NCI-H82 treated with DMSO at 0.1 percent for 48 hours (cell line): ENCODE data around the gene NUMA1.

Experiments used
- DNase-seq: peaks from one replicate; lab custom pipeline; 2025; ENCODE audit not compliant: unreplicated experiment; lab: John Stamatoyannopoulos, UW

Gene NUMA1

GRCh38 chr11:72102162-72102561, 21.8 kb upstream of the NUMA1 start:
- DNase-seq, result no peak

- no peak for DNase-seq
Measured at GRCh38 chr11:72100462-72100861, 20.1 kb upstream of the NUMA1 start.

- DNase-seq, result no peak
Measured at GRCh38 chr11:72100009-72100408, 19.7 kb upstream of the NUMA1 start.

GRCh38 chr11:72098741-72099140, 18.4 kb upstream of the NUMA1 start:
- DNase-seq, result no peak

- DNase-seq, result peak; percentile 14
Measured at GRCh38 chr11:72091292-72091691, 10.9 kb upstream of the NUMA1 start.

- DNase-seq, result no peak
Measured at GRCh38 chr11:72088076-72088808, 7.9 kb upstream of the NUMA1 start.

GRCh38 chr11:72085621-72086351, 5.4 kb upstream of the NUMA1 start:
- peak; percentile 3 for DNase-seq

GRCh38 chr11:72084965-72085364, 4.6 kb upstream of the NUMA1 start:
- peak; percentile 8 for DNase-seq

GRCh38 chr11:72084076-72084475, 3.7 kb upstream of the NUMA1 start:
- no peak for DNase-seq

GRCh38 chr11:72083414-72083813, 3.1 kb upstream of the NUMA1 start:
- DNase-seq, result no peak

- DNase-seq, result no peak
Measured at GRCh38 chr11:72081821-72082453, 1.6 kb upstream of the NUMA1 start.

GRCh38 chr11:72081184-72081644, 872 bp upstream of the NUMA1 start:
- no peak for DNase-seq

GRCh38 chr11:72079819-72080325, 470 bp downstream of the NUMA1 start:
- DNase-seq, result peak; percentile 73

- DNase-seq, result no peak
Measured at GRCh38 chr11:72078477-72078876, 1.9 kb downstream of the NUMA1 start.

GRCh38 chr11:72075756-72076155, 4.6 kb downstream of the NUMA1 start:
- no peak for DNase-seq

GRCh38 chr11:72075109-72075508, 5.2 kb downstream of the NUMA1 start:
- DNase-seq, result no peak

GRCh38 chr11:72072348-72072747, 8.0 kb downstream of the NUMA1 start:
- no peak for DNase-seq

- no peak for DNase-seq
Measured at GRCh38 chr11:72070491-72070890, 9.9 kb downstream of the NUMA1 start.

- no peak for DNase-seq
Measured at GRCh38 chr11:72069787-72070251, 10.5 kb downstream of the NUMA1 start.

GRCh38 chr11:72069200-72069599, 11.1 kb downstream of the NUMA1 start:
- DNase-seq, result no peak

GRCh38 chr11:72067676-72068075, 12.7 kb downstream of the NUMA1 start:
- DNase-seq, result no peak

GRCh38 chr11:72067266-72067665, 13.1 kb downstream of the NUMA1 start:
- DNase-seq, result no peak
